ENCODE data around the gene WDR17.
A peak's percentile ranks its signal among the peaks of the same experiment; 100 is the strongest.

WDR17 gene

GRCh38 chr4:176102414-176103063 lies 36.9 kb downstream of the WDR17 start:
- Histone ChIP-seq H3K36me3 (no peaks in the 10 kb centered on the region), H3K27me3 (no peaks in the 10 kb centered on the region), H3K4me3 (ENCODE audit: low read depth, low read length) (no peak overlapping the region), H3K4me1 (no peaks in the 10 kb centered on the region), H3K9me3 (no peaks in the 10 kb centered on the region)
- DNase-seq = no peak
- no peak for TF ChIP-seq CTCF (IDR thresholded peaks at IDR 0.05; ENCODE audit: low read depth, low read length)

GRCh38 chr4:176107695-176108094 lies 42.1 kb downstream of the WDR17 start:
- no peaks in the 10 kb centered on the region for H3K27me3 ChIP-seq
- no peak for TF ChIP-seq CTCF (IDR thresholded peaks at IDR 0.05; ENCODE audit: low read depth, low read length)

GRCh38 chr4:176123710-176124407 lies 58.2 kb downstream of the WDR17 start:
- H3K36me3 ChIP-seq = no peaks in the 10 kb centered on the region
- DNase-seq = peak; percentile 39
- peak; percentile 91 for TF ChIP-seq CTCF (IDR thresholded peaks at IDR 0.05; ENCODE audit: low read depth, low read length)
- H3K4me1 ChIP-seq = peaks cover 9% of the 10 kb centered on the region
- no peaks in the 10 kb centered on the region for H3K9me3 ChIP-seq
- H3K4me3 ChIP-seq (ENCODE audit: low read depth, low read length) = no peak overlapping the region
- no peaks in the 10 kb centered on the region for H3K27me3 ChIP-seq

More at GRCh38 chr4:176107695-176108094, 42.1 kb downstream of the WDR17 start:
- Histone ChIP-seq H3K4me3 (ENCODE audit: low read depth, low read length) (no peak overlapping the region), H3K4me1 (no peaks in the 10 kb centered on the region), H3K9me3 (no peaks in the 10 kb centered on the region), H3K36me3 (no peaks in the 10 kb centered on the region)
- DNase-seq = no peak

- H3K9me3 ChIP-seq = no peaks in the 10 kb centered on the region
- H3K36me3 ChIP-seq = no peaks in the 10 kb centered on the region
- H3K4me3 ChIP-seq (ENCODE audit: low read depth, low read length) = no peak overlapping the region
- DNase-seq = no peak
- H3K27me3 ChIP-seq = no peaks in the 10 kb centered on the region
- TF ChIP-seq CTCF (IDR thresholded peaks at IDR 0.05; ENCODE audit: low read depth, low read length) = no peak
- H3K4me1 ChIP-seq = peaks cover 9% of the 10 kb centered on the region
These were observed 59.4 kb downstream of the WDR17 start for GRCh38 chr4:176125063-176125462.

GRCh38 chr4:176134670-176135069 lies 69.0 kb downstream of the WDR17 start:
- Histone ChIP-seq H3K4me3 (ENCODE audit: low read depth, low read length) (no peak overlapping the region), H3K9me3 (no peaks in the 10 kb centered on the region), H3K36me3 (no peaks in the 10 kb centered on the region; the same call in 1 of the 2 replicates), H3K27me3 (no peaks in the 10 kb centered on the region), H3K4me1 (no peaks in the 10 kb centered on the region)
- DNase-seq = no peak
- TF ChIP-seq CTCF (IDR thresholded peaks at IDR 0.05; ENCODE audit: low read depth, low read length) = no peak

GRCh38 chr4:176137631-176138030 lies 72.0 kb downstream of the WDR17 start:
- H3K27me3 ChIP-seq = no peaks in the 10 kb centered on the region
- no peak overlapping the region for H3K4me3 ChIP-seq (ENCODE audit: low read depth, low read length)
- no peak for DNase-seq

More at GRCh38 chr4:176137631-176138030, 72.0 kb downstream of the WDR17 start:
- Histone ChIP-seq H3K4me1 (no peaks in the 10 kb centered on the region), H3K9me3 (no peaks in the 10 kb centered on the region), H3K36me3 (no peaks in the 10 kb centered on the region; the same call in 1 of the 2 replicates)
- no peak for TF ChIP-seq CTCF (IDR thresholded peaks at IDR 0.05; ENCODE audit: low read depth, low read length)

Data from BE2C (cell line).